Pancreas (tissue), 10 donors: ENCODE data around the gene ETFB. TPM values are rescaled to one million over a fixed set of nuclear protein-coding genes. Genes with fewer than 3 reads are reported as not detected.

Experiments
- ATAC-seq, 4 donors: fragments of 200-7000 bp; cut with Tn5 transposase; one replicate each; pipeline versions ENCODE4 v1.8.0 to v1.9.1; 2020; ENCODE audit warnings: mild to moderate bottlenecking in 4 of 4, moderate library complexity in 4 of 4
- DNase-seq, 6 donors: peaks; one replicate each; pipeline ENCODE4 v3.0.0-alpha.2; 2020
- FAIRE-seq: peaks from 2 replicates; lab custom pipeline; 2012; peaks lifted over from hg19 to GRCh38; lab: Jason Lieb, UNC
- H3K27ac ChIP-seq, 4 donors: fragments of 200-600 bp; sonication (generic); 1 replicate in 3 of 4; 2 replicates in 1 of 4; pipeline versions ENCODE4 v1.5.0 to v1.8.0; 2020
- H3K27me3 ChIP-seq, 4 donors: fragments of 200-600 bp; one replicate each; pipeline ENCODE4 v1.8.0; 2021
- H3K36me3 ChIP-seq, 3 donors: fragments of 200-600 bp; sonication (generic) in 1 of 3; one replicate each; pipeline versions ENCODE4 v1.5.0 to v1.8.0; 2020 to 2021
- H3K4me1 ChIP-seq, 3 donors: fragments of 200-600 bp; one replicate each; pipeline ENCODE4 v1.8.0; 2021
- H3K4me3 ChIP-seq, 4 donors: fragments of 200-600 bp; sonication (generic) in 2 of 4; one replicate each; pipeline versions ENCODE4 v1.5.0 to v1.8.0; 2020 to 2021
- H3K9me3 ChIP-seq, 4 donors: fragments of 200-600 bp; one replicate each; pipeline ENCODE4 v1.8.0; 2021
- CTCF ChIP-seq, 4 donors: fragments of 200-600 bp; sonication (generic) in 3 of 4; IDR thresholded peaks; one replicate each; pipeline versions ENCODE4 v1.5.0 to v1.8.0; 2021; ENCODE audit warnings: antibody characterized with exemption in 4 of 4
- WGBS, 2 donors: extraction: QIAGEN DNeasy Blood & Tissue Kit; methylation state at CpG; one replicate each; pipeline ENCODE4 v1.1.7; 2013; 5-methylcytosine and 5-hydroxymethylcytosine counted together
- intact Hi-C, 3 donors: fragments of 100-400 bp; cut with DNase I; formaldehyde crosslinking; loops; one replicate each; pipeline versions ENCODE4 v1.11.1 to v1.14.2; 2022
- polyA plus RNA-seq, 2 donors: library from polyadenylated mRNA; stranded (reverse); fragments of 200-250 nt; gene quantifications; one replicate each; pipeline ENCODE4 v1.2.3, GENCODE V29; 2013
- total RNA-seq, 6 donors: library from RNA; stranded (reverse); fragmentation: NEBNext Ultra II Directional in 4 of 6; extraction: Animal tissue kit (Norgen Biotek cat#: 25700) in 4 of 6; gene quantifications; one replicate each; pipeline versions ENCODE4 v1.2.1 to v1.2.4, GENCODE V29; 2021 to 2023
- donor health status: healthy with polysubstance abuse.
- donor health status: DM: no; HTN: no; CAD: no; lungs with moderate emphysema.
- donor health status: DM: no; HTN: no; CAD: no.
- donor health status: control.
- donor health status: control.
- donor health status: Bipolar disorder and iron deficiency.
- donor health status: DM: yes; HTN: yes; CAD: no.
- donor health status: DM: no; HTN: no; CAD: no.
- donor health status: DM: no; HTN: no; CAD: no.
- donor health status: DM: yes; HTN: yes; CAD: no.

Gene ETFB
- total and polyA plus RNA-seq, 8 donors, result 34.0 to 77.4 (median 47.6) TPM

- intact Hi-C loops, result no loop called here
- FAIRE-seq (no peak), ATAC-seq (no peak), DNase-seq (no peak)
- H3K36me3 ChIP-seq, result no peaks in the 10 kb centered on the region
- no peaks in the 10 kb centered on the region for H3K4me1 ChIP-seq
- no peak for TF ChIP-seq CTCF (IDR thresholded peaks at IDR 0.05)
- no peaks in the 10 kb centered on the region for H3K27me3 ChIP-seq
- no peak overlapping the region for H3K27ac ChIP-seq
- WGBS, 2 donors, result 34 to 42% methylated on average over 9 of the region's 9 CpGs
- no peak overlapping the region for H3K4me3 ChIP-seq
- H3K9me3 ChIP-seq, result no peaks in the 10 kb centered on the region
Measured at GRCh38 chr19:51296336-51297093, 69.7 kb downstream of the ETFB start.

- H3K36me3 ChIP-seq, result no peaks in the 10 kb centered on the region
- no peak for FAIRE-seq
- ATAC-seq, result no peak
- no peak for DNase-seq
- no peak overlapping the region for H3K27ac ChIP-seq
- H3K4me1 ChIP-seq, result no peaks in the 10 kb centered on the region
- intact Hi-C loops, result no loop called here
- H3K4me3 ChIP-seq, result no peak overlapping the region
- no peaks in the 10 kb centered on the region for H3K27me3 ChIP-seq
- no peaks in the 10 kb centered on the region for H3K9me3 ChIP-seq
- TF ChIP-seq CTCF (IDR thresholded peaks at IDR 0.05), result no peak
- WGBS, 2 donors, result 26 to 30% methylated on average over 15 of the region's 15 CpGs
Measured at GRCh38 chr19:51295382-51296126, 70.6 kb downstream of the ETFB start.

Other genes starting within 250 kb of the ETFB start
- gene SIGLEC9, start 241.5 kb downstream of the ETFB start, total RNA-seq, result 1 to 10 TPM in 3 of 6 donors, under 1 TPM in 3; 0.19 to 4.1 (median 1.2) TPM
- 1 to 10 TPM in 1 of 2 donors, under 1 TPM in 1; 0.80 to 1.0 TPM for gene SIGLEC9, start 241.5 kb downstream of the ETFB start, polyA plus RNA-seq
- gene SIGLEC7, start 224.1 kb downstream of the ETFB start, total RNA-seq, result 1 to 10 TPM in 2 of 6 donors, under 1 TPM in 4; 0.12 to 3.0 (median 0.45) TPM
- gene SIGLEC7, start 224.1 kb downstream of the ETFB start, polyA plus RNA-seq, result under 1 TPM; 0.12 to 0.23 TPM
- gene CD33, start 141.3 kb downstream of the ETFB start, total RNA-seq, result 1 to 10 TPM in 3 of 6 donors, under 1 TPM in 3; 0.28 to 6.3 (median 1.5) TPM
- gene CD33, start 141.3 kb downstream of the ETFB start, polyA plus RNA-seq, result under 1 TPM; 0.61 to 0.75 TPM
- not detected for gene SIGLECL1, start 115.3 kb downstream of the ETFB start, total RNA-seq
- gene SIGLECL1, start 115.3 kb downstream of the ETFB start, polyA plus RNA-seq, result not detected
- under 1 TPM in 2 of 6 donors, not detected in 4; 0.06 to 0.09 TPM for gene IGLON5, start 54.7 kb downstream of the ETFB start, total RNA-seq
- under 1 TPM; 0.07 to 0.08 TPM for gene IGLON5, start 54.7 kb downstream of the ETFB start, polyA plus RNA-seq
- 1 to 10 TPM in 1 of 6 donors, under 1 TPM in 4, not detected in 1; 0.16 to 1.1 (median 0.35) TPM for gene VSIG10L, start 24.2 kb downstream of the ETFB start, total RNA-seq
- gene VSIG10L, start 24.2 kb downstream of the ETFB start, polyA plus RNA-seq, result under 1 TPM; 0.94 to 0.99 TPM
- gene CLDND2, start 2.6 kb upstream of the ETFB start, total RNA-seq, result 1 to 10 TPM in 1 of 6 donors, under 1 TPM in 4, not detected in 1; 0.46 to 1.5 (median 0.61) TPM
- 1 to 10 TPM; 4.3 to 7.7 TPM for gene CLDND2, start 2.6 kb upstream of the ETFB start, polyA plus RNA-seq
- gene NKG7, start 6.3 kb upstream of the ETFB start, total RNA-seq, result 1 to 10 TPM in 3 of 6 donors, under 1 TPM in 1, not detected in 2; 0.98 to 2.1 (median 1.3) TPM
- under 1 TPM; 0.56 to 0.80 TPM for gene NKG7, start 6.3 kb upstream of the ETFB start, polyA plus RNA-seq
- gene LIM2, start 21.6 kb upstream of the ETFB start, total RNA-seq, result not detected
- not detected for gene LIM2, start 21.6 kb upstream of the ETFB start, polyA plus RNA-seq
- not detected for gene C19orf84, start 24.2 kb upstream of the ETFB start, total RNA-seq
- not detected for gene C19orf84, start 24.2 kb upstream of the ETFB start, polyA plus RNA-seq
- 10 to 100 TPM in 1 of 6 donors, 1 to 10 TPM in 3, under 1 TPM in 2; 0.08 to 10.1 (median 2.8) TPM for gene SIGLEC10, start 51.3 kb upstream of the ETFB start, total RNA-seq
- gene SIGLEC10, start 51.3 kb upstream of the ETFB start, polyA plus RNA-seq, result under 1 TPM; 0.52 to 0.53 TPM
- gene SIGLEC8, start 92.1 kb upstream of the ETFB start, total RNA-seq, result 1 to 10 TPM in 1 of 6 donors, under 1 TPM in 3, not detected in 2; 0.12 to 3.8 (median 0.23) TPM
- gene SIGLEC8, start 92.1 kb upstream of the ETFB start, polyA plus RNA-seq, result under 1 TPM; 0.07 to 0.19 TPM
- not detected for gene CEACAM18, start 112.2 kb upstream of the ETFB start, total RNA-seq
- not detected for gene CEACAM18, start 112.2 kb upstream of the ETFB start, polyA plus RNA-seq
- under 1 TPM in 3 of 6 donors, not detected in 3; 0.12 to 0.19 (median 0.14) TPM for gene SIGLEC12, start 135.4 kb upstream of the ETFB start, total RNA-seq
- gene SIGLEC12, start 135.4 kb upstream of the ETFB start, polyA plus RNA-seq, result not detected
- gene SIGLEC6, start 165.3 kb upstream of the ETFB start, total RNA-seq, result under 1 TPM in 3 of 6 donors, not detected in 3; 0.16 to 0.67 (median 0.31) TPM
- under 1 TPM in 1 of 2 donors, not detected in 1; 0.21 TPM for gene SIGLEC6, start 165.3 kb upstream of the ETFB start, polyA plus RNA-seq
- gene ZNF175, start 204.9 kb upstream of the ETFB start, total RNA-seq, result 1 to 10 TPM; 3.0 to 8.0 (median 4.6) TPM
- gene ZNF175, start 204.9 kb upstream of the ETFB start, polyA plus RNA-seq, result 1 to 10 TPM; 2.0 to 2.6 TPM